SK-N-SH treated with all-trans-retinoic acid at 6 μM for 48 hours (cell line): ENCODE measurements around the gene COL5A2.

Experiments
- ATAC-seq: fragments of 200-7000 bp; cut with Tn5 transposase; 3 replicates; pipeline ENCODE4 v1.9.1; 2020; ENCODE audit warnings: mild to moderate bottlenecking, moderate library complexity
- ARNTL ChIP-seq: fragments of 450-650 bp; formaldehyde crosslinking; IDR thresholded peaks from 2 replicates; pipeline ENCODE4 v1.5.0; 2020; ENCODE audit warnings: low read depth, mild to moderate bottlenecking, moderate library complexity, borderline replicate concordance
- BACH2 ChIP-seq: fragments of 250-450 bp; sonication (Bioruptor Pico); IDR thresholded peaks from 2 replicates; pipeline ENCODE4 v1.9.0; 2021; ENCODE audit warnings: mild to moderate bottlenecking, borderline replicate concordance
- CSDC2 ChIP-seq: fragments of 250-450 bp; sonication (Bioruptor Pico); IDR thresholded peaks from 2 replicates; pipeline ENCODE4 v1.5.0; 2020; ENCODE audit warnings: mild to moderate bottlenecking, moderate library complexity
- ESRRG ChIP-seq: fragments of 250-450 bp; sonication (Bioruptor Pico); IDR thresholded peaks from 2 replicates; pipeline ENCODE4 v1.6.1; 2021; ENCODE audit warnings: mild to moderate bottlenecking
- GLIS3 ChIP-seq: fragments of 250-450 bp; sonication (Bioruptor Pico); IDR thresholded peaks from 2 replicates; pipeline ENCODE4 v1.5.0; 2020; ENCODE audit warnings: mild to moderate bottlenecking, moderate library complexity
- ISL1 ChIP-seq: fragments of 250-450 bp; sonication (Bioruptor Pico); IDR thresholded peaks from 2 replicates; pipeline ENCODE4 v2.1.2; 2022; ENCODE audit warnings: mild to moderate bottlenecking, moderate library complexity
- OSR1 ChIP-seq: fragments of 250-450 bp; sonication (Bioruptor Pico); IDR thresholded peaks from 2 replicates; pipeline ENCODE4 v1.8.0; 2022; ENCODE audit warnings: moderate library complexity, mild to moderate bottlenecking, inconsistent platforms
- PPARA ChIP-seq: fragments of 250-450 bp; sonication (Bioruptor Pico); IDR thresholded peaks from 2 replicates; pipeline ENCODE4 v1.5.0; 2020; ENCODE audit warnings: mild to moderate bottlenecking, borderline replicate concordance
- RARB ChIP-seq: fragments of 250-450 bp; sonication (Bioruptor Pico); IDR thresholded peaks from 2 replicates; pipeline ENCODE4 v1.8.0; 2021; ENCODE audit warnings: mild to moderate bottlenecking, moderate library complexity
- SNAI2 ChIP-seq: fragments of 250-450 bp; sonication (Bioruptor Pico); IDR thresholded peaks from 2 replicates; pipeline ENCODE4 v1.5.0; 2020; ENCODE audit warnings: mild to moderate bottlenecking, moderate library complexity
- TOX ChIP-seq: fragments of 250-450 bp; sonication (Bioruptor Pico); IDR thresholded peaks from 2 replicates; pipeline ENCODE4 v1.8.0; 2021; ENCODE audit warnings: mild to moderate bottlenecking, moderate library complexity, borderline replicate concordance
- ZFP3 ChIP-seq: fragments of 250-450 bp; sonication (Bioruptor Pico); IDR thresholded peaks from 2 replicates; pipeline ENCODE4 v1.5.0; 2020; ENCODE audit warnings: mild to moderate bottlenecking, moderate library complexity
- ZFP30 ChIP-seq: fragments of 450-650 bp; formaldehyde crosslinking; IDR thresholded peaks from 2 replicates; pipeline ENCODE4 v1.5.0; 2022; ENCODE audit warnings: mild to moderate bottlenecking, moderate library complexity
- ZNF70 ChIP-seq: fragments of 450-650 bp; formaldehyde crosslinking; IDR thresholded peaks from 2 replicates; pipeline ENCODE4 v1.5.0; 2020; ENCODE audit warnings: mild to moderate bottlenecking, moderate library complexity
- ZNF8 ChIP-seq: fragments of 450-650 bp; formaldehyde crosslinking; IDR thresholded peaks from 2 replicates; pipeline ENCODE4 v1.5.0; 2020; ENCODE audit warnings: mild to moderate bottlenecking, moderate library complexity
- TF ChIP-seq, protein P1 (sequence below): fragments of 250-450 bp; sonication (Bioruptor Pico); IDR thresholded peaks from 2 replicates; pipeline ENCODE4 v1.5.1; 2021; ENCODE audit warnings: mild to moderate bottlenecking, moderate library complexity
- TF ChIP-seq, protein P2 (sequence below): fragments of 250-450 bp; sonication (Bioruptor Pico); IDR thresholded peaks from 2 replicates; pipeline ENCODE4 v1.5.0; 2020; ENCODE audit warnings: mild to moderate bottlenecking, moderate library complexity
- TF ChIP-seq, protein P3 (sequence below): fragments of 250-450 bp; sonication (Bioruptor Pico); IDR thresholded peaks from 2 replicates; pipeline ENCODE4 v1.5.1; 2020; ENCODE audit warnings: low read depth, mild to moderate bottlenecking, moderate library complexity
- TF ChIP-seq, protein P4 (sequence below): fragments of 250-450 bp; sonication (Bioruptor Pico); IDR thresholded peaks from 2 replicates; pipeline ENCODE4 v1.8.0; 2020; ENCODE audit warnings: mild to moderate bottlenecking, moderate library complexity, borderline replicate concordance
- TF ChIP-seq, protein P5 (sequence below): fragments of 250-450 bp; sonication (Bioruptor Pico); IDR thresholded peaks from 2 replicates; pipeline ENCODE4 v1.8.0; 2021; ENCODE audit warnings: low read depth, mild to moderate bottlenecking, moderate library complexity, borderline replicate concordance

The COL5A2 gene

DNA sequence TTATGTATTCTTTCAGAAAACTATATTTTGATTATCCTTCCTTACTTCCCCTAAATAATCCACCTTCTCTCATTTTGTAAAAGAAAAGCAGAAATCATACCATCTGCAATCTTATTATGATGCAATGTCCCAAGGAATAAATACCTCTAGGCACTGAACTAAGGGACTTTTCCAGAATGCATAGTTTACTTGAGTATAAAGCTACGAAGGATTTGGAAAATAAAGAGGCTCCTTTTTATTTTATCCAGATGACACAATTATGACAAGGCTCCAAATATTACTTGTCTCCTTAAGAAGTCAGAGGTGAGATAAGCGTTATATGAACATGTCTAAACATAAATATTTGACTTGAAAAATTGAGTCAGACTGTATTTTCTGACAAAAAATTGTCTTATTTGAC lies 133.2 kb downstream of the COL5A2 start:
- ATAC-seq, result no peak
- no peak for TF ChIP-seq ARNTL
- TF ChIP-seq ESRRG (CRISPR knock-in tag), result no peak
- no peak for TF ChIP-seq ZNF8 (CRISPR knock-in tag)
- no peak for TF ChIP-seq ZFP3 (CRISPR knock-in tag)
- TF ChIP-seq BACH2 (CRISPR knock-in tag), result no peak
- no peak for TF ChIP-seq SNAI2 (CRISPR knock-in tag)
- no peak for TF ChIP-seq ZNF70 (CRISPR knock-in tag)
- TF ChIP-seq, protein P1, sequence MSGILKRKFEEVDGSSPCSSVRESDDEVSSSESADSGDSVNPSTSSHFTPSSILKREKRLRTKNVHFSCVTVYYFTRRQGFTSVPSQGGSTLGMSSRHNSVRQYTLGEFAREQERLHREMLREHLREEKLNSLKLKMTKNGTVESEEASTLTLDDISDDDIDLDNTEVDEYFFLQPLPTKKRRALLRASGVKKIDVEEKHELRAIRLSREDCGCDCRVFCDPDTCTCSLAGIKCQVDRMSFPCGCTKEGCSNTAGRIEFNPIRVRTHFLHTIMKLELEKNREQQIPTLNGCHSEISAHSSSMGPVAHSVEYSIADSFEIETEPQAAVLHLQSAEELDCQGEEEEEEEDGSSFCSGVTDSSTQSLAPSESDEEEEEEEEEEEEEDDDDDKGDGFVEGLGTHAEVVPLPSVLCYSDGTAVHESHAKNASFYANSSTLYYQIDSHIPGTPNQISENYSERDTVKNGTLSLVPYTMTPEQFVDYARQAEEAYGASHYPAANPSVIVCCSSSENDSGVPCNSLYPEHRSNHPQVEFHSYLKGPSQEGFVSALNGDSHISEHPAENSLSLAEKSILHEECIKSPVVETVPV (CRISPR knock-in tag), result no peak
- no peak for TF ChIP-seq GLIS3
- no peak for TF ChIP-seq TOX
- TF ChIP-seq, protein P2, sequence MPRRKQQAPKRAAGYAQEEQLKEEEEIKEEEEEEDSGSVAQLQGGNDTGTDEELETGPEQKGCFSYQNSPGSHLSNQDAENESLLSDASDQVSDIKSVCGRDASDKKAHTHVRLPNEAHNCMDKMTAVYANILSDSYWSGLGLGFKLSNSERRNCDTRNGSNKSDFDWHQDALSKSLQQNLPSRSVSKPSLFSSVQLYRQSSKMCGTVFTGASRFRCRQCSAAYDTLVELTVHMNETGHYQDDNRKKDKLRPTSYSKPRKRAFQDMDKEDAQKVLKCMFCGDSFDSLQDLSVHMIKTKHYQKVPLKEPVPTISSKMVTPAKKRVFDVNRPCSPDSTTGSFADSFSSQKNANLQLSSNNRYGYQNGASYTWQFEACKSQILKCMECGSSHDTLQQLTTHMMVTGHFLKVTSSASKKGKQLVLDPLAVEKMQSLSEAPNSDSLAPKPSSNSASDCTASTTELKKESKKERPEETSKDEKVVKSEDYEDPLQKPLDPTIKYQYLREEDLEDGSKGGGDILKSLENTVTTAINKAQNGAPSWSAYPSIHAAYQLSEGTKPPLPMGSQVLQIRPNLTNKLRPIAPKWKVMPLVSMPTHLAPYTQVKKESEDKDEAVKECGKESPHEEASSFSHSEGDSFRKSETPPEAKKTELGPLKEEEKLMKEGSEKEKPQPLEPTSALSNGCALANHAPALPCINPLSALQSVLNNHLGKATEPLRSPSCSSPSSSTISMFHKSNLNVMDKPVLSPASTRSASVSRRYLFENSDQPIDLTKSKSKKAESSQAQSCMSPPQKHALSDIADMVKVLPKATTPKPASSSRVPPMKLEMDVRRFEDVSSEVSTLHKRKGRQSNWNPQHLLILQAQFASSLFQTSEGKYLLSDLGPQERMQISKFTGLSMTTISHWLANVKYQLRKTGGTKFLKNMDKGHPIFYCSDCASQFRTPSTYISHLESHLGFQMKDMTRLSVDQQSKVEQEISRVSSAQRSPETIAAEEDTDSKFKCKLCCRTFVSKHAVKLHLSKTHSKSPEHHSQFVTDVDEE (CRISPR knock-in tag), result no peak
- TF ChIP-seq RARB (CRISPR knock-in tag), result no peak
- TF ChIP-seq OSR1 (CRISPR knock-in tag), result no peak
- TF ChIP-seq ISL1 (CRISPR knock-in tag), result no peak
- no peak for TF ChIP-seq ZFP30 (CRISPR knock-in tag)
- TF ChIP-seq CSDC2 (CRISPR knock-in tag), result no peak
- TF ChIP-seq PPARA, result no peak

DNA sequence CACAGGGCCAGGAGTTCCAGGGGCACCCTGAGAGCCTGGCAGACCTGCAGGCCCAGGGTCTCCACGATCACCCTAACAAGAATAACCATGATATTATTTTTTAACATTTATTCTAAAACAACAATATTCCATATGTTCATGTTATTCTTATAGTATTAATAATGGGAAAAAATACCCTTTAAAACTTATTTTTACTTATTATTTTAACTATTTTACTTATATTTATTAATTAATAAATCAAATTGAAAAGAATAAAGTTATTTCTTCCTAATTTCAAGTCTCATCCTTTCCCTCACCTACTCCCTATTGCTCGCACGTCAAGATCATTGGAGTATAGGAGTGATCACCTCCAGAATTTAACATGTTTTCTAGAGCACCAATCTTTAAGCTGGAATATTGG lies 133.7 kb downstream of the COL5A2 start:
- no peak for ATAC-seq
- TF ChIP-seq, protein P3, sequence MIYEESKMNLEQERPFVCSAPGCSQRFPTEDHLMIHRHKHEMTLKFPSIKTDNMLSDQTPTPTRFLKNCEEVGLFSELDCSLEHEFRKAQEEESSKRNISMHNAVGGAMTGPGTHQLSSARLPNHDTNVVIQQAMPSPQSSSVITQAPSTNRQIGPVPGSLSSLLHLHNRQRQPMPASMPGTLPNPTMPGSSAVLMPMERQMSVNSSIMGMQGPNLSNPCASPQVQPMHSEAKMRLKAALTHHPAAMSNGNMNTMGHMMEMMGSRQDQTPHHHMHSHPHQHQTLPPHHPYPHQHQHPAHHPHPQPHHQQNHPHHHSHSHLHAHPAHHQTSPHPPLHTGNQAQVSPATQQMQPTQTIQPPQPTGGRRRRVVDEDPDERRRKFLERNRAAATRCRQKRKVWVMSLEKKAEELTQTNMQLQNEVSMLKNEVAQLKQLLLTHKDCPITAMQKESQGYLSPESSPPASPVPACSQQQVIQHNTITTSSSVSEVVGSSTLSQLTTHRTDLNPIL, result no peak
- TF ChIP-seq ZFP30 (CRISPR knock-in tag), result no peak
- no peak for TF ChIP-seq ZFP3 (CRISPR knock-in tag)

DNA sequence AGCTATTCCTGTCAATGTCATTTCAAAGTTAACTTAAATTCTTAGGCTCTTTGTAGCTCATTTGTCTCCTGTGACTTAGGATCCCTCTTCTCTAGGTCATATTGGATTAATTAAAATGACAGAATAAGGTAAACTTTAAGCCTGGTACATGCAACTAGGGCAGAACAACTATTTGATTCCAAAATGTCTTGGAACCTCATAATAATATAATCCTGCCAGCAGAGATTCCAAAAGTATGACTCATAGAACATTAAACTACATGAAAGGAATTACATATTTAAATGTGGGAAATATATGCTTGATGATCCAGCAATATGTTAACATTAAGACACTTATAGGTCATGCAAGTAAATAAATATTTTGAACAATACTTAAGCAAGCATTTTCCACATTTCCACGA lies 142.0 kb downstream of the COL5A2 start:
- TF ChIP-seq ISL1 (CRISPR knock-in tag), result peak; percentile 28; the same call in 1 of the 2 replicates
- no peak for TF ChIP-seq PPARA
- no peak for TF ChIP-seq ZFP3 (CRISPR knock-in tag)
- peak; percentile 77 for ATAC-seq

DNA sequence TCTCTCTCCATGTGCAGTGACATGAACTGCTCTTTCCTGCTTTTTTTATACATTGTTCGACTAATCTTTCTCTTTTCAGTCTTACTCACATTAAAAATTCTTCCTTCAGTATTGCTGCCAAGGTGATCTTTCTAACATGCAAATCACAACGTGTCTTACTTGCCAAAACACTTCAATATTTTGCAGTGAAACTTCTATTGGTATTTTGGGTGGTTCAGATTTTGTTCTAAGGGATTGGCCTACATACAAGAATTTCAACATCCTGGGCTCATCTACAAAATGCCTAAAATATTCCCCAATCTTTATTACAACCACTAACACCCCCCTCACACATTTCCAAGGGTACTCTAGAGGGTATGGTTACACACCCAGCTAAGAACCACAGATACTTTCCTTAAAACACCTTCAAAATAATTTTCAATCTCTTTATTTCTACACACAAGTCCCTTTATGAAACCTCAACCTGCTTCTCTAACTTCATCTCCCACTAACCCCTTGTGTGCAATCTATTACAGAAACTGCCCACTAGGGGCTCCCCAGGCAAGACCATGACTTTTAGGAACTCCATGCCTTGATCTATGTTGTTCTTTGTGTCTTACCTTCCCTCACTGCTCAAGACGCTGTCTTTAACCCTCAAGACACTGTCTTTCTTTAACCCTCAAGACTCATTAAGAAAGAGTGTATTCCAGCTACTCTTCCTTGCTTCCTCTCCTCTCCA lies 154.5 kb downstream of the COL5A2 start:
- TF ChIP-seq, protein P4, sequence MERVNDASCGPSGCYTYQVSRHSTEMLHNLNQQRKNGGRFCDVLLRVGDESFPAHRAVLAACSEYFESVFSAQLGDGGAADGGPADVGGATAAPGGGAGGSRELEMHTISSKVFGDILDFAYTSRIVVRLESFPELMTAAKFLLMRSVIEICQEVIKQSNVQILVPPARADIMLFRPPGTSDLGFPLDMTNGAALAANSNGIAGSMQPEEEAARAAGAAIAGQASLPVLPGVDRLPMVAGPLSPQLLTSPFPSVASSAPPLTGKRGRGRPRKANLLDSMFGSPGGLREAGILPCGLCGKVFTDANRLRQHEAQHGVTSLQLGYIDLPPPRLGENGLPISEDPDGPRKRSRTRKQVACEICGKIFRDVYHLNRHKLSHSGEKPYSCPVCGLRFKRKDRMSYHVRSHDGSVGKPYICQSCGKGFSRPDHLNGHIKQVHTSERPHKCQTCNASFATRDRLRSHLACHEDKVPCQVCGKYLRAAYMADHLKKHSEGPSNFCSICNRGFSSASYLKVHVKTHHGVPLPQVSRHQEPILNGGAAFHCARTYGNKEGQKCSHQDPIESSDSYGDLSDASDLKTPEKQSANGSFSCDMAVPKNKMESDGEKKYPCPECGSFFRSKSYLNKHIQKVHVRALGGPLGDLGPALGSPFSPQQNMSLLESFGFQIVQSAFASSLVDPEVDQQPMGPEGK (CRISPR knock-in tag), result no peak
- TF ChIP-seq OSR1 (CRISPR knock-in tag) (no peak), ESRRG (CRISPR knock-in tag) (no peak), ISL1 (CRISPR knock-in tag) (no peak)
- TF ChIP-seq, protein P5, sequence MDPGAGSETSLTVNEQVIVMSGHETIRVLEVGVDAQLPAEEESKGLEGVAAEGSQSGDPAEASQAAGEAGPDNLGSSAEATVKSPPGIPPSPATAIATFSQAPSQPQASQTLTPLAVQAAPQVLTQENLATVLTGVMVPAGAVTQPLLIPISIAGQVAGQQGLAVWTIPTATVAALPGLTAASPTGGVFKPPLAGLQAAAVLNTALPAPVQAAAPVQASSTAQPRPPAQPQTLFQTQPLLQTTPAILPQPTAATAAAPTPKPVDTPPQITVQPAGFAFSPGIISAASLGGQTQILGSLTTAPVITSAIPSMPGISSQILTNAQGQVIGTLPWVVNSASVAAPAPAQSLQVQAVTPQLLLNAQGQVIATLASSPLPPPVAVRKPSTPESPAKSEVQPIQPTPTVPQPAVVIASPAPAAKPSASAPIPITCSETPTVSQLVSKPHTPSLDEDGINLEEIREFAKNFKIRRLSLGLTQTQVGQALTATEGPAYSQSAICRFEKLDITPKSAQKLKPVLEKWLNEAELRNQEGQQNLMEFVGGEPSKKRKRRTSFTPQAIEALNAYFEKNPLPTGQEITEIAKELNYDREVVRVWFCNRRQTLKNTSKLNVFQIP (CRISPR knock-in tag), result no peak
- TF ChIP-seq, all 23 proteins: peak for 0
- ATAC-seq, result no peak
